OCI-LY7 (cell line): ENCODE data around the gene UBAC1. TPM values are rescaled to one million over a fixed set of nuclear protein-coding genes. Genes with fewer than 3 reads are reported as not detected.

Source experiments
- BruUV-seq: library from RNA; stranded (reverse); fragments of 400-500 nt; replicated peaks from 2 replicates; lab custom pipeline; 2021; lab: Mats Ljungman, UMichigan
- CTCF ChIA-PET: fragments of 300-600 bp; sonication (Branson Sonifier 250); formaldehyde crosslinking; loops from one replicate; lab custom pipeline; 2022; ENCODE audit warnings: antibody characterized with exemption; ENCODE audit not compliant: unreplicated experiment; lab: Charles Lee
- POLR2A ChIA-PET: fragments of 300-600 bp; sonication (Branson Sonifier 250); formaldehyde crosslinking; loops from one replicate; lab custom pipeline; 2022; ENCODE audit warnings: antibody characterized with exemption; lab: Charles Lee
- DNase-seq: peaks from one replicate; pipeline ENCODE4 v3.0.0-alpha.2; 2015; ENCODE audit warnings: low spot score
- H2AFZ ChIP-seq: fragments of 200-600 bp; sonication (generic), shearing (Covaris generic); 2 replicates; pipeline ENCODE4 v1.6.1; 2014; ENCODE audit warnings: mild to moderate bottlenecking, antibody characterized with exemption, low read length, moderate library complexity
- H3K27ac ChIP-seq: fragments of 200-600 bp; sonication (generic); 2 replicates; pipeline ENCODE4 v1.5.1; 2014; ENCODE audit warnings: mixed run types, low read depth, mild to moderate bottlenecking, moderate library complexity, low read length, inconsistent platforms; ENCODE audit not compliant: poor library complexity, severe bottlenecking
- H3K36me3 ChIP-seq: fragments of 200-600 bp; sonication (generic); 2 replicates; pipeline ENCODE4 v1.6.1; 2014; ENCODE audit warnings: mild to moderate bottlenecking, antibody characterized with exemption, low read length, moderate library complexity, mixed read lengths; ENCODE audit not compliant: insufficient read depth
- H3K4me1 ChIP-seq: fragments of 200-600 bp; sonication (generic); 2 replicates; pipeline ENCODE4 v1.5.1; 2014; ENCODE audit warnings: mild to moderate bottlenecking, low read length; ENCODE audit not compliant: insufficient read depth, poor library complexity, severe bottlenecking
- H3K4me2 ChIP-seq: fragments of 200-600 bp; sonication (generic); 2 replicates; pipeline ENCODE4 v1.6.1; 2014; ENCODE audit warnings: mild to moderate bottlenecking, low read length
- H3K4me3 ChIP-seq: fragments of 200-600 bp; sonication (generic); 2 replicates; pipeline ENCODE4 v1.5.1; 2014; ENCODE audit warnings: mild to moderate bottlenecking, low read depth, low read length; ENCODE audit not compliant: poor library complexity, severe bottlenecking
- H3K79me2 ChIP-seq: fragments of 200-600 bp; sonication (generic); 2 replicates; pipeline ENCODE4 v1.6.1; 2016; ENCODE audit warnings: low read depth, mild to moderate bottlenecking, low read length, moderate library complexity, mixed read lengths; ENCODE audit not compliant: insufficient read depth
- H3K9me2 ChIP-seq: fragments of 200-600 bp; sonication (generic); 2 replicates; pipeline ENCODE4 v1.6.1; 2016; ENCODE audit warnings: mild to moderate bottlenecking, low read length, mixed read lengths; ENCODE audit not compliant: insufficient read depth
- H3K9me3 ChIP-seq: fragments of 200-600 bp; sonication (generic); 2 replicates; pipeline ENCODE4 v1.6.1; 2014; ENCODE audit warnings: mild to moderate bottlenecking, mixed run types, low read length, mixed read lengths
- H4K20me1 ChIP-seq: fragments of 200-600 bp; sonication (generic); 2 replicates; pipeline ENCODE4 v1.6.1; 2014; ENCODE audit warnings: mild to moderate bottlenecking, antibody characterized with exemption, low read length, moderate library complexity, mixed read lengths; ENCODE audit not compliant: insufficient read depth
- EZH2phosphoT487 ChIP-seq: fragments of 200-600 bp; sonication (generic); IDR thresholded peaks from 2 replicates; pipeline ENCODE4 v1.6.1; 2018; ENCODE audit warnings: low read depth, borderline replicate concordance, mild to moderate bottlenecking, mixed run types, antibody characterized with exemption, low read length, moderate library complexity, mixed read lengths
- intact Hi-C: fragments of 100-400 bp; cut with micrococcal nuclease; formaldehyde crosslinking; loops from one replicate; pipeline ENCODE4 v1.10.0; 2022; ENCODE audit not compliant: unreplicated experiment
- total RNA-seq, 2 experiments: library from RNA; depleted of rRNA in 1 of 2; stranded (reverse); fragments of >200 nt in 1 of 2; shearing (Covaris generic) in 1 of 2; gene quantifications; 2 replicates each; pipeline ENCODE4 v1.2.3, GENCODE V29; 2014 to 2022
- TF ChIP-seq, protein P1 (sequence below): fragments of 200-600 bp; sonication (generic); conservative IDR thresholded peaks from 2 replicates; pipeline ENCODE4 v1.5.1; 2014; ENCODE audit warnings: mild to moderate bottlenecking, antibody characterized with exemption, low read length, moderate library complexity, mixed read lengths

Gene UBAC1
- total RNA-seq, 2 experiments from 2014 or later, result 42.3 to 59.2 TPM

DNA sequence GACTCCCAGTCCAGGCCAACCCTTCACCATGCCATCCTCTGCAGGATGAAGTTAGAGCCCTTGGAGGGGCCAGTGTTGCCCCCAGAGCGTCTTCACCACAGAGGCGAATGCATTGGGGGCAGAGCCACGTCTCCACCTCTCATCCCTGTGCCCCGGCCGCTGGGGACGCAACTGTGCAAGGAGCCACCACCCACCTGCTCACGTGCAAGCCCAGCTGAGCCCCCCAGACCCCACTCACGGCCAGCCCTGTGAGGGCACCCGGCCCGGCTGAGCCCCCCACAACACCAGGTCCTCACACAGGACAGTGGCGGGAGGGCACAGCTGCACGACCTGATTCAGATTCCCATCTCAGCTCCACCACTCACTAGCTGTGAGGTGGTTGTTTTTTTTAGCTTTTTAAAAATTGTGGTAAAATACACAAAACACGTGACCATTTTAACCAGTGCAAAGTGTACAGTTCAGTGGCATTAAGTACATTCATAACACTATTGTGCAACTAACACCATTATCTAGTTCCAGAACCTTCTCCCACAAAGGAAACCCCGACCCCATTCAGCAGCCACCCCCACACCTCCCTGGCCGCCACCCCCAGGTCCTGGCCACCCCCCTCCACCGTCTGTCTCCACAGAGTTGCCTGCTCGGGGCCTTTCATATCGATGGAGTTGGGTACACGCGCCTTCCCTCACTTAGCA lies 33.5 kb upstream of the UBAC1 start:
- POLR2A ChIA-PET, result no interaction called here
- CTCF ChIA-PET, result no interaction called here

GRCh38 chr9:135993765-135994500 lies 32.8 kb upstream of the UBAC1 start:
- H4K20me1 ChIP-seq, result no peaks in the 10 kb centered on the region
- ChIA-PET POLR2A (no interaction called here), CTCF (no interaction called here)
- DNase-seq, result no peak
- H3K9me2 ChIP-seq, result no peaks in the 10 kb centered on the region
- no peaks in the 10 kb centered on the region for H3K36me3 ChIP-seq
- H3K79me2 ChIP-seq, result no peaks in the 10 kb centered on the region
- no peaks in the 10 kb centered on the region for H3K9me3 ChIP-seq
- H2AFZ ChIP-seq, result no peak overlapping the region
- BruUV-seq, result no TSS peak
- no peak overlapping the region for H3K4me3 ChIP-seq
- intact Hi-C loops, result no loop called here
- H3K4me1 ChIP-seq, result peaks cover 61% of the 10 kb centered on the region
- TF ChIP-seq, protein P1, sequence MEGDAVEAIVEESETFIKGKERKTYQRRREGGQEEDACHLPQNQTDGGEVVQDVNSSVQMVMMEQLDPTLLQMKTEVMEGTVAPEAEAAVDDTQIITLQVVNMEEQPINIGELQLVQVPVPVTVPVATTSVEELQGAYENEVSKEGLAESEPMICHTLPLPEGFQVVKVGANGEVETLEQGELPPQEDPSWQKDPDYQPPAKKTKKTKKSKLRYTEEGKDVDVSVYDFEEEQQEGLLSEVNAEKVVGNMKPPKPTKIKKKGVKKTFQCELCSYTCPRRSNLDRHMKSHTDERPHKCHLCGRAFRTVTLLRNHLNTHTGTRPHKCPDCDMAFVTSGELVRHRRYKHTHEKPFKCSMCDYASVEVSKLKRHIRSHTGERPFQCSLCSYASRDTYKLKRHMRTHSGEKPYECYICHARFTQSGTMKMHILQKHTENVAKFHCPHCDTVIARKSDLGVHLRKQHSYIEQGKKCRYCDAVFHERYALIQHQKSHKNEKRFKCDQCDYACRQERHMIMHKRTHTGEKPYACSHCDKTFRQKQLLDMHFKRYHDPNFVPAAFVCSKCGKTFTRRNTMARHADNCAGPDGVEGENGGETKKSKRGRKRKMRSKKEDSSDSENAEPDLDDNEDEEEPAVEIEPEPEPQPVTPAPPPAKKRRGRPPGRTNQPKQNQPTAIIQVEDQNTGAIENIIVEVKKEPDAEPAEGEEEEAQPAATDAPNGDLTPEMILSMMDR, result no peak
- no peak for TF ChIP-seq EZH2phosphoT487
- H3K4me2 ChIP-seq, result no peak overlapping the region
- no peak overlapping the region for H3K27ac ChIP-seq

More for the DNA sequence above, 33.5 kb upstream of the UBAC1 start:
- Histone ChIP-seq H3K79me2 (no peaks in the 10 kb centered on the region), H3K4me1 (peaks cover 59% of the 10 kb centered on the region), H3K27ac (no peak overlapping the region), H3K4me3 (no peak overlapping the region), H3K9me2 (no peaks in the 10 kb centered on the region), H4K20me1 (no peaks in the 10 kb centered on the region), H3K9me3 (no peaks in the 10 kb centered on the region), H3K36me3 (no peaks in the 10 kb centered on the region), H3K4me2 (no peak overlapping the region; the same call in 1 of the 2 replicates), H2AFZ (peak overlapping the region; percentile 55; the same call in 1 of the 2 replicates)
- intact Hi-C loops, result no loop called here
- BruUV-seq, result no TSS peak
- DNase-seq, result no peak
- TF ChIP-seq, protein P1, result no peak
- TF ChIP-seq EZH2phosphoT487, result no peak

GRCh38 chr9:135993409-135993742 lies 32.2 kb upstream of the UBAC1 start:
- Histone ChIP-seq H3K27ac (peak overlapping the region; percentile 78), H2AFZ (peak overlapping the region; percentile 59; the same call in 1 of the 2 replicates), H3K4me3 (peak overlapping the region; percentile 54), H4K20me1 (no peaks in the 10 kb centered on the region), H3K9me3 (no peaks in the 10 kb centered on the region), H3K4me2 (peak overlapping the region; percentile 79), H3K36me3 (no peaks in the 10 kb centered on the region), H3K79me2 (no peaks in the 10 kb centered on the region), H3K9me2 (no peaks in the 10 kb centered on the region), H3K4me1 (peaks cover 58% of the 10 kb centered on the region)
- TF ChIP-seq, protein P1, result no peak
- no peak for TF ChIP-seq EZH2phosphoT487
- ChIA-PET CTCF (no interaction called here), POLR2A (no interaction called here)
- BruUV-seq, result no TSS peak
- no peak for DNase-seq
- intact Hi-C loops, result no loop called here
